GM18868 (cell line): ENCODE data around the gene PARD3.

Experiments
- ATAC-seq: cut with Tn5 transposase; IDR thresholded peaks from one replicate; pipeline ENCODE4 v1.9.1; 2021; ENCODE audit warnings: mild to moderate bottlenecking, moderate library complexity; ENCODE audit not compliant: unreplicated experiment

Gene PARD3

GRCh38 chr10:34183016-34183796, 631.9 kb downstream of the PARD3 start:
- ATAC-seq: no peak

GRCh38 chr10:34181553-34182300, 633.4 kb downstream of the PARD3 start:
- ATAC-seq: no peak

- ATAC-seq: no peak
Observed at GRCh38 chr10:34180749-34181148, 634.3 kb downstream of the PARD3 start.

GRCh38 chr10:34179280-34179679, 635.8 kb downstream of the PARD3 start:
- no peak for ATAC-seq

- ATAC-seq: no peak
Observed at GRCh38 chr10:34178756-34179155, 636.3 kb downstream of the PARD3 start.

GRCh38 chr10:34178196-34178595, 636.9 kb downstream of the PARD3 start:
- ATAC-seq: no peak

GRCh38 chr10:34177445-34177844, 637.7 kb downstream of the PARD3 start:
- ATAC-seq: no peak

GRCh38 chr10:34176351-34176750, 638.7 kb downstream of the PARD3 start:
- ATAC-seq: no peak

- no peak for ATAC-seq
Observed at GRCh38 chr10:34175121-34175520, 640.0 kb downstream of the PARD3 start.

GRCh38 chr10:34172936-34173533, 642.1 kb downstream of the PARD3 start:
- no peak for ATAC-seq

- ATAC-seq: no peak
Observed at GRCh38 chr10:34171957-34172527, 643.1 kb downstream of the PARD3 start.

- ATAC-seq: no peak
Observed at GRCh38 chr10:34169677-34170076, 645.4 kb downstream of the PARD3 start.

- no peak for ATAC-seq
Observed at GRCh38 chr10:34169131-34169530, 646.0 kb downstream of the PARD3 start.

GRCh38 chr10:34168439-34168838, 646.7 kb downstream of the PARD3 start:
- ATAC-seq: no peak

- no peak for ATAC-seq
Observed at GRCh38 chr10:34166823-34167222, 648.3 kb downstream of the PARD3 start.

- no peak for ATAC-seq
Observed at GRCh38 chr10:34166354-34166753, 648.7 kb downstream of the PARD3 start.

- ATAC-seq: no peak
Observed at GRCh38 chr10:34164029-34164428, 651.1 kb downstream of the PARD3 start.

- ATAC-seq: no peak
Observed at GRCh38 chr10:34163075-34163905, 651.8 kb downstream of the PARD3 start.

GRCh38 chr10:34161777-34162370, 653.2 kb downstream of the PARD3 start:
- no peak for ATAC-seq

- ATAC-seq: no peak
Observed at GRCh38 chr10:34160595-34160994, 654.5 kb downstream of the PARD3 start.
